Measurements from ENCODE around the gene TMEM135.

TMEM135 gene

GRCh38 chr11:87358461-87358860 is 320.7 kb downstream of the TMEM135 start:
- no peak for DNase-seq (ENCODE audit: low read depth)
- TF ChIP-seq CTCF (conservative IDR thresholded peaks at IDR 0.05; ENCODE audit: low read length), result no peak
- H3K4me3 ChIP-seq (ENCODE audit: low read length), result no peak overlapping the region

GRCh38 chr11:87359401-87359800 is 321.7 kb downstream of the TMEM135 start:
- no peak for DNase-seq (ENCODE audit: low read depth)
- TF ChIP-seq CTCF (conservative IDR thresholded peaks at IDR 0.05; ENCODE audit: low read length), result no peak
- no peak overlapping the region for H3K4me3 ChIP-seq (ENCODE audit: low read length)

- H3K4me3 ChIP-seq (ENCODE audit: low read length), result no peak overlapping the region
- no peak for TF ChIP-seq CTCF (conservative IDR thresholded peaks at IDR 0.05; ENCODE audit: low read length)
- no peak for DNase-seq (ENCODE audit: low read depth)
Observed at GRCh38 chr11:87361891-87362290, 324.2 kb downstream of the TMEM135 start.

GRCh38 chr11:87366346-87366745 is 328.6 kb downstream of the TMEM135 start:
- H3K4me3 ChIP-seq (ENCODE audit: low read length), result no peak overlapping the region
- no peak for TF ChIP-seq CTCF (conservative IDR thresholded peaks at IDR 0.05; ENCODE audit: low read length)
- no peak for DNase-seq (ENCODE audit: low read depth)

- H3K4me3 ChIP-seq (ENCODE audit: low read length), result no peak overlapping the region
- DNase-seq (ENCODE audit: low read depth), result no peak
- TF ChIP-seq CTCF (conservative IDR thresholded peaks at IDR 0.05; ENCODE audit: low read length), result no peak
Observed at GRCh38 chr11:87366763-87367405, 329.1 kb downstream of the TMEM135 start.

- no peak for DNase-seq (ENCODE audit: low read depth)
- TF ChIP-seq CTCF (conservative IDR thresholded peaks at IDR 0.05; ENCODE audit: low read length), result no peak
- H3K4me3 ChIP-seq (ENCODE audit: low read length), result no peak overlapping the region
Observed at GRCh38 chr11:87368151-87368550, 330.4 kb downstream of the TMEM135 start.

GRCh38 chr11:87368858-87369480 is 331.2 kb downstream of the TMEM135 start:
- no peak for DNase-seq (ENCODE audit: low read depth)
- no peak for TF ChIP-seq CTCF (conservative IDR thresholded peaks at IDR 0.05; ENCODE audit: low read length)
- no peak overlapping the region for H3K4me3 ChIP-seq (ENCODE audit: low read length)

Data from AG10803 (cell line).